IPS-20b (cell line): ENCODE measurements around the gene SPI1.
"Not testable (repeated sequence)": the region's sequence is repeated elsewhere in the genome, so short reads cannot be mapped to it uniquely, and the experiment has no call there.

Experiments used
- H3K27ac ChIP-seq: one replicate; pipeline ENCODE4 v1.5.1; 2013; ENCODE audit warnings: low read length
- H3K27me3 ChIP-seq: 2 replicates; pipeline ENCODE4 v1.6.1; 2013; ENCODE audit warnings: mild to moderate bottlenecking, low read length, inconsistent platforms; ENCODE audit not compliant: insufficient read depth
- H3K36me3 ChIP-seq: 2 replicates; pipeline ENCODE4 v1.6.1; 2013; ENCODE audit warnings: low read depth, mild to moderate bottlenecking, inconsistent platforms, low read length, moderate library complexity; ENCODE audit not compliant: insufficient read depth
- H3K4me1 ChIP-seq: 2 replicates; pipeline ENCODE4 v1.6.1; 2013; ENCODE audit warnings: mild to moderate bottlenecking, control low read depth, inconsistent platforms, low read length, moderate library complexity; ENCODE audit not compliant: insufficient read depth
- H3K4me3 ChIP-seq: 2 replicates; pipeline ENCODE4 v1.5.1; 2013; ENCODE audit warnings: mild to moderate bottlenecking, low read length, inconsistent platforms
- H3K9ac ChIP-seq: 2 replicates; pipeline ENCODE4 v1.6.1; 2013; ENCODE audit warnings: low read depth, mild to moderate bottlenecking, inconsistent platforms, low read length, moderate library complexity
- H3K9me3 ChIP-seq: 2 replicates; pipeline ENCODE4 v1.6.1; 2013; ENCODE audit warnings: mild to moderate bottlenecking, low read depth, low read length, inconsistent platforms; ENCODE audit not compliant: insufficient read depth

The SPI1 gene

DNA sequence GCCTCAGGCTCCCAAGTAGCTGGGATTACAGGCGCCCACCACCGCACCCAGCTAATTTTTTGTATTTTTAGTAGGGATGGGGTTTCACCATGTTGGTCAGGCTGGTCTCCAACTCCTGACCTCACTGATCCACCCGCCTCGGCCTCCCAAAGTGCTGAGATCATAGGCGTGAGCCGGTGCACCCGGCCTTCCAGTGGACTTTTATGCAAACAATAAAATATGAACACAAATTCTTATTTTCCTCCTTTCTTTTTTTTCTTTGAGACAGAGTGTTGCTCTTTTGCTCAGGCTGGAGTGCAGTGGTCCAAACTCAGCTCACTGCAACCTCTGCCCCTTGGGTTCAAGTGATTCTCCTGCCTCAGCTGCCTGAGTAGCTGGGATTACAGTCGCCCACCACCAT lies 61.8 kb downstream of the SPI1 start:
- H3K27ac ChIP-seq, H3K9me3 ChIP-seq, H3K4me1 ChIP-seq, H3K9ac ChIP-seq, H3K4me3 ChIP-seq, H3K27me3 ChIP-seq: not testable (repeated sequence)
- H3K36me3 ChIP-seq, result peaks cover 54% of the 10 kb centered on the region

DNA sequence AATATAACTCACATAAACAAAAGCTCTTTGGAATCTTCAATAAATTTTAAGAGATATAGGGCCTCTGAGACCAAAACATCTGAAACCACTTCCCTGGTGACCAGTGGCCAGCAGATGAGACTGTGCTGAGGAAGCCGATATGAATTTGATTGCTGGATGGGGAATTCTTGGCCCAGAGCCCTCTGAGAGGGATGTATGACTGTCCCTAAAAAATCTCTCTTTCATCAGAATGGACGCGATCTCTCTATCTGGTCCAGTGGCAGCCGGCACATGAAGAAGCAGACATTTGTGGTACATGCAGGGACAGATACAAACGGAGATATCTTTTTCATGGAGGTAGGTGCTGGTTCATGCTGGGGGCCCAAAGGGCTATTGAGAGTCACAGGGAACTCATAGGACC lies 63.4 kb downstream of the SPI1 start:
- Histone ChIP-seq H3K27ac (no peak overlapping the region), H3K27me3 (no peaks in the 10 kb centered on the region), H3K36me3 (peaks cover 61% of the 10 kb centered on the region), H3K4me3 (no peak overlapping the region), H3K4me1 (no peaks in the 10 kb centered on the region), H3K9ac (no peak overlapping the region), H3K9me3 (no peaks in the 10 kb centered on the region)

DNA sequence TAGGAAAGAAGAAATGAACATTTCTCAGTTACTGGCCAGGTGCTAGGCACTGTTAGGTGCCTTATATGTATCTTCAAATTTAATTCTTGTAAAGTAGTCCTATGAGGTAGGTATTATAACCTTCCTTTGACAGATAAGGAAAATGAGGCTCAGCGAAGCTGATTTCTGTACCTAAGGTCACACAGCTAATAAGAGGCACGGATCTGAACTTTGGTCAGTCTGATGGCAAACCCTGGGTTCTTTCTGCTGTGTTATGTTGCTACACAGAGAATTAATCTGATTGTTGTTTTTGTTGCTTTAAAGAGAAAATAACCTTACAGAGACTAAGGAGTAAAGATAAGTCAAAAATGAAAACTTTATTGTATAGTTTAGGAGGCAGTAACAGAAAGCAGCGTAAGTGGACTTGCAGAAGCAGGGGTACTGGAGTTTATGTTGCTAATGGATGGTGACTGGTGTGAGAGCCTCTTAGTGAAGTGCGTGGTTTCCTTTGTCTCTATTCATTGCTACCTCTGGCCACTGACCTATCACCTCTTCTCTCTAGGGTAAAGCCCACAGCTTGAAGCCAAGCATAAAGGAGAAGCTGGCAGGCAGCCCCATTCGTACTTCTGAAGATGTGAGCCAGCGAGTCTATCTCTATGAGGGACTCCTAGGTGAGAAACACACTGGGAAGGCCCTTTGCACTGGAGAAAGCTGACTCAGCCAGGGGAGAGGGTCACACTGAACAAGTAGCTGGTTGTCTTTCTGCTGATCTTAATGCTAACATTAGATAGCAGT lies 70.1 kb downstream of the SPI1 start:
- Histone ChIP-seq H3K9ac (no peak overlapping the region), H3K36me3 (peaks cover 84% of the 10 kb centered on the region), H3K4me3 (no peak overlapping the region), H3K27ac (no peak overlapping the region), H3K27me3 (no peaks in the 10 kb centered on the region), H3K4me1 (no peaks in the 10 kb centered on the region), H3K9me3 (no peaks in the 10 kb centered on the region)

DNA sequence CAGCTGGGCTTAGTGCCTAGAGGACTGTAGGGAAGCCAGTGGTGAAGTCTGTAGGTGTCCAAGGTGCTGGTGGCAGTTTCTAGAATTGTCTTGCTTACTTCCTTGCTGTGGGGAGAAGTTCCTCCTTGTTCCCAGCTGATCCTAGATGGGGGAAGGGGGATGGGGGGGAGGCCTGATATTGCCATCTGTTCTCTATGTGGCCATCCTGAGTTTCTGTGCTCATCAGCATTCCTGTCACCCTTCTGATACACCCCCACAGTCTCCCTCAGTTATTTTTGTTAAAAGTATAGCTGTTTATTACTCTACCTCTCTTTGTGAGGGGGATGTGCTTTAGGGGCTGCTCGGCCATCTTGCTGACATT lies 71.9 kb downstream of the SPI1 start:
- H3K4me1 ChIP-seq, result no peaks in the 10 kb centered on the region
- no peaks in the 10 kb centered on the region for H3K9me3 ChIP-seq
- H3K27ac ChIP-seq, result no peak overlapping the region
- H3K9ac ChIP-seq, result no peak overlapping the region
- no peaks in the 10 kb centered on the region for H3K27me3 ChIP-seq
- peaks cover 83% of the 10 kb centered on the region for H3K36me3 ChIP-seq
- H3K4me3 ChIP-seq, result no peak overlapping the region

DNA sequence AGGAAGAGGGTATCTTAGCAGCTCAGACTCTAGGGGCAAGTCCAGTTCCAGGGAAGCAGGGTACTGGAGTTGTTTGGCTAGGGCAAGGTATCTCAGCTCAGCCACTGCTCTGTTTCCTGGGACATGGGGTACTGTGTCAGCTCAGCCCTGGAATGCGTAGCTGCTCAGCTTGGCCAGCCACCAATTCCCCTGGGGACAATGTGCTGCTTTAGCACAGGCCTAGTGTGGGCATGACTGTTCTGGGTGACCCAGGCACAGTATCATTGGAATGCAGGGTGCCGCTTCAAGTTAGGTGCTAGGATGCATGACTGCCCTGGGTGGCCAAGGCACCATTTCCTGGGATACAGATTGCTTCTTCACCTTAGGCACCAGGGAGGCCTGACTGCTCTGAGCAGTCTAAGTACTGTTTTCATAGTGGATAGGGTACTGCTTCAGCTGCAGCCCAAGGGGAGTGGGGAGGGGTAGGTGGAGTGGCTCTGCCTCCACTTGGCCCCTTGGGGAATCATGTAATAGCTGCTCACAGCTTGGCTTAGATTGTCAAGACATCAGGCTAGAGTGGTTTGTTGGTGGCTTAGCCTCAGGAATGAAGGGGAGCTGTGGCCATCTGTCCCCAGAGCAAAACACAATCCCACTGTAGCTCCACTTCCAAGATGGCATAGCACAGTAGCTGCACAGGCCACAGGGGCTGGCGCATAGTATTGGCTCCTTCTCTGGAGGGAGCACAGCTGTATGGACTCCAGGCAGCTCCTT lies 72.4 kb downstream of the SPI1 start:
- H3K27me3 ChIP-seq, result no peaks in the 10 kb centered on the region
- H3K4me3 ChIP-seq, result no peak overlapping the region
- H3K9me3 ChIP-seq, result no peaks in the 10 kb centered on the region
- peaks cover 80% of the 10 kb centered on the region for H3K36me3 ChIP-seq
- no peaks in the 10 kb centered on the region for H3K4me1 ChIP-seq
- no peak overlapping the region for H3K9ac ChIP-seq
- H3K27ac ChIP-seq, result no peak overlapping the region
